Stomach (tissue), 9 donors: ENCODE results near the gene ASTN2. TPM values are rescaled to one million over a fixed set of nuclear protein-coding genes. Genes with fewer than 3 reads are reported as not detected.
A peak's percentile ranks its signal among the peaks of the same experiment; 100 is the strongest.

Experiments used
- DNase-seq, 2 donors: peaks; one replicate each; pipeline versions ENCODE4 v3.0.0 to v3.0.0-alpha.2; 2013 to 2019
- H3K27ac ChIP-seq, 5 donors: fragments of 200-600 bp in 4 of 5; sonication (generic) in 4 of 5; one replicate each; pipeline ENCODE4 v1.5.1; 2013 to 2019; ENCODE audit warnings: mild to moderate bottlenecking in 1 of 5, moderate library complexity in 1 of 5
- H3K27me3 ChIP-seq, 3 donors: fragments of 200-600 bp; sonication (generic); one replicate each; pipeline ENCODE4 v1.5.1; 2017 to 2019; ENCODE audit warnings: mixed run types in 1 of 3
- H3K36me3 ChIP-seq, 4 donors: fragments of 200-600 bp; sonication (generic); 1 replicate in 3 of 4; 2 replicates in 1 of 4; pipeline ENCODE4 v1.5.1; 2016 to 2019
- H3K4me1 ChIP-seq, 4 donors: fragments of 200-600 bp; sonication (generic); one replicate each; pipeline ENCODE4 v1.5.1; 2016 to 2019
- H3K4me3 ChIP-seq, 4 donors: fragments of 200-600 bp; sonication (generic) in 3 of 4; one replicate each; pipeline ENCODE4 v1.5.1; 2016 to 2019; ENCODE audit warnings: mild to moderate bottlenecking in 1 of 4
- H3K9me3 ChIP-seq, 4 donors: fragments of 200-600 bp; sonication (generic); one replicate each; pipeline ENCODE4 v1.5.1; 2016 to 2019
- CTCF ChIP-seq, 7 experiments: fragments of 450-650 bp in 4 of 7; fragments of 200-600 bp in 3 of 7; sonication (generic) in 3 of 7; IDR thresholded peaks; one replicate each; pipeline ENCODE4 v1.5.1; 2016 to 2019; ENCODE audit warnings: antibody characterized with exemption in 7 of 7, control low read depth in 2 of 7, mild to moderate bottlenecking in 1 of 7
- EP300 ChIP-seq: sonication (generic); formaldehyde crosslinking; IDR thresholded peaks from one replicate; pipeline ENCODE4 v1.6.1; 2017; ENCODE audit warnings: antibody characterized with exemption
- POLR2A ChIP-seq, 4 donors: fragments of 450-650 bp; IDR thresholded peaks; one replicate each; pipeline ENCODE4 v1.6.1; 2016; ENCODE audit warnings: antibody characterized with exemption in 4 of 4, control low read depth in 2 of 4, mild to moderate bottlenecking in 1 of 4, moderate library complexity in 1 of 4
- POLR2AphosphoS5 ChIP-seq, 3 donors: sonication (generic); formaldehyde crosslinking; IDR thresholded peaks; one replicate each; pipeline ENCODE4 v1.6.1; 2016; ENCODE audit warnings: antibody characterized with exemption in 3 of 3
- WGBS, 5 donors: extraction: QIAGEN DNeasy Blood & Tissue Kit in 3 of 5; methylation state at CpG; one replicate each; pipeline versions ENCODE4 v1.1.5 to v1.1.7; 2013 to 2018; 5-methylcytosine and 5-hydroxymethylcytosine counted together
- intact Hi-C: fragments of 100-400 bp; cut with DNase I; formaldehyde crosslinking; loops from one replicate; pipeline ENCODE4 v1.15.1; 2023; ENCODE audit warnings: low total_unique reads
- polyA plus RNA-seq, 3 donors: library from polyadenylated mRNA; stranded (reverse); fragments of 200-250 nt; gene quantifications; one replicate each; pipeline ENCODE4 v1.2.3, GENCODE V29; 2013
- total RNA-seq, 5 donors: library from RNA; depleted of rRNA; stranded (reverse); fragments of >200 nt; gene quantifications; one replicate each; pipeline versions ENCODE4 v1.1.0 to v1.2.3, GENCODE V29; 2014 to 2016
- donor health status: healthy with polysubstance abuse.
- donor health status: Bipolar disorder and iron deficiency.
- donor health status: healthy.

The ASTN2 gene
- total and polyA plus RNA-seq, 8 donors = 2.1 to 22.3 (median 4.2) TPM; not detected in 1

DNA sequence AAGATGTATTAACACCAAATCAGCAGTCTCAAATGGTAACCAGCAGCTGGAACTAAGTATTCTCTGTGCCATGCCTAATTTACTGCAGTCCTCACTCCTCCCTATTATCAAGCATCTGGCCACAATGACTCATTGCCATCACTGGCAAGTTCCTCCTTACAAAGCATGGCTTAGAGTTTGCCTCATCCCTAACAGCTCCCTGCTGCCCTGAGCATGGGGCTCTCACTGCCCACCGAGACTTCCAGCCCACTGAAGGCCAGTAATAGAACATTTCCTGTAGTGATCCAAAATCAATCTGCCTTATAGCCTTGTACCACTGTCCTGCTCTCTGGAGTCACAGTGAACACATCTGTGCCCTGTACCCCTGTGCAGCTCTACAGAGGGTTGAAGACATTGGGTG, 939.7 kb downstream of the ASTN2 start:
- peaks cover 0 to 21% (median 12%) of the 10 kb centered on the region in 4 donors for H3K4me1 ChIP-seq
- no peaks in the 10 kb centered on the region for H3K9me3 ChIP-seq
- intact Hi-C loops = no loop called here
- TF ChIP-seq POLR2A (IDR thresholded peaks at IDR 0.05) (no peak), POLR2AphosphoS5 (IDR thresholded peaks at IDR 0.05) (no peak), EP300 (no peak), CTCF (IDR thresholded peaks at IDR 0.05) (no peak)
- 88 to 100% (median 91%) methylated on average over 1 of the region's 1 CpG for WGBS, 5 donors
- no peak overlapping the region for H3K27ac ChIP-seq
- H3K36me3 ChIP-seq = no peaks in the 10 kb centered on the region
- no peaks in the 10 kb centered on the region for H3K27me3 ChIP-seq
- H3K4me3 ChIP-seq = no peak overlapping the region
- no peak for DNase-seq

- Histone ChIP-seq H3K36me3 (no peaks in the 10 kb centered on the region), H3K27me3 (no peaks in the 10 kb centered on the region), H3K9me3 (no peaks in the 10 kb centered on the region), H3K27ac (peak overlapping the region in 3 of 5 donors; percentile 3 to 56 (median 56)), H3K4me1 (peaks cover 0 to 26% (median 10%) of the 10 kb centered on the region in 4 donors), H3K4me3 (no peak overlapping the region)
- 83 to 88% (median 85%) methylated on average over 7 of the region's 7 CpGs for WGBS, 5 donors
- DNase-seq = no peak
- intact Hi-C loops = no loop called here
- TF ChIP-seq EP300 (no peak), POLR2A (IDR thresholded peaks at IDR 0.05) (no peak), CTCF (IDR thresholded peaks at IDR 0.05) (no peak), POLR2AphosphoS5 (IDR thresholded peaks at IDR 0.05) (no peak)
Observed at GRCh38 chr9:116471944-116472506, 942.8 kb downstream of the ASTN2 start.

GRCh38 chr9:116471093-116471906, 943.6 kb downstream of the ASTN2 start:
- Histone ChIP-seq H3K27ac (peak overlapping the region in 3 of 5 donors; percentile 54 to 56 (median 56)), H3K36me3 (no peaks in the 10 kb centered on the region), H3K9me3 (no peaks in the 10 kb centered on the region), H3K4me1 (peaks cover 0 to 28% (median 11%) of the 10 kb centered on the region in 4 donors), H3K4me3 (no peak overlapping the region), H3K27me3 (no peaks in the 10 kb centered on the region)
- intact Hi-C loops = no loop called here
- WGBS, 5 donors = 24 to 35% (median 29%) methylated on average over 7 of the region's 7 CpGs
- TF ChIP-seq EP300 (no peak), CTCF (IDR thresholded peaks at IDR 0.05) (no peak), POLR2A (IDR thresholded peaks at IDR 0.05) (no peak), POLR2AphosphoS5 (IDR thresholded peaks at IDR 0.05) (no peak)
- peak in 1 of 2 donors; percentile 94 for DNase-seq

- Histone ChIP-seq H3K4me1 (peaks cover 0 to 44% (median 23%) of the 10 kb centered on the region in 4 donors), H3K27ac (no peak overlapping the region), H3K27me3 (no peaks in the 10 kb centered on the region), H3K4me3 (no peak overlapping the region), H3K36me3 (no peaks in the 10 kb centered on the region), H3K9me3 (no peaks in the 10 kb centered on the region)
- WGBS, 5 donors = 77 to 84% (median 82%) methylated on average over 8 of the region's 8 CpGs
- intact Hi-C loops = no loop called here
- TF ChIP-seq CTCF (IDR thresholded peaks at IDR 0.05) (no peak), POLR2AphosphoS5 (IDR thresholded peaks at IDR 0.05) (no peak), POLR2A (IDR thresholded peaks at IDR 0.05) (no peak), EP300 (no peak)
- DNase-seq = no peak
Observed at GRCh38 chr9:116468793-116469527, 945.9 kb downstream of the ASTN2 start.
